Measurements from ENCODE around the gene PSMD14. TPM values are rescaled to one million over a fixed set of nuclear protein-coding genes. Genes with fewer than 3 reads are reported as not detected.

Gene PSMD14
- total RNA-seq, 2 experiments from 2014 or later: 68.3 to 72.2 TPM

GRCh38 chr2:161416708-161417437 lies 108.6 kb downstream of the PSMD14 start:
- Mint-ChIP-seq H3K4me3 (peak overlapping the region; percentile 57), H3K27ac (no peak overlapping the region), H3K36me3 (ENCODE audit: low read depth) (peaks cover 8% of the 10 kb centered on the region), H3K4me1 (ENCODE audit: low read depth) (peaks cover 49% of the 10 kb centered on the region), H3K9me3 (ENCODE audit: insufficient read depth) (no peaks in the 10 kb centered on the region), H3K27me3 (ENCODE audit: low read depth) (peaks cover 71% of the 10 kb centered on the region)
- peak; percentile 24 for DNase-seq
- ChIA-PET CTCF (interaction anchor here (0.7 to 1.1 kb wide), 2 partner anchors 194 to 300 kb away, joined by 3 to 4 read pairs; no protein-coding TSS in a partner anchor), POLR2A (no interaction called here)
- ATAC-seq: peak; percentile 16

DNA sequence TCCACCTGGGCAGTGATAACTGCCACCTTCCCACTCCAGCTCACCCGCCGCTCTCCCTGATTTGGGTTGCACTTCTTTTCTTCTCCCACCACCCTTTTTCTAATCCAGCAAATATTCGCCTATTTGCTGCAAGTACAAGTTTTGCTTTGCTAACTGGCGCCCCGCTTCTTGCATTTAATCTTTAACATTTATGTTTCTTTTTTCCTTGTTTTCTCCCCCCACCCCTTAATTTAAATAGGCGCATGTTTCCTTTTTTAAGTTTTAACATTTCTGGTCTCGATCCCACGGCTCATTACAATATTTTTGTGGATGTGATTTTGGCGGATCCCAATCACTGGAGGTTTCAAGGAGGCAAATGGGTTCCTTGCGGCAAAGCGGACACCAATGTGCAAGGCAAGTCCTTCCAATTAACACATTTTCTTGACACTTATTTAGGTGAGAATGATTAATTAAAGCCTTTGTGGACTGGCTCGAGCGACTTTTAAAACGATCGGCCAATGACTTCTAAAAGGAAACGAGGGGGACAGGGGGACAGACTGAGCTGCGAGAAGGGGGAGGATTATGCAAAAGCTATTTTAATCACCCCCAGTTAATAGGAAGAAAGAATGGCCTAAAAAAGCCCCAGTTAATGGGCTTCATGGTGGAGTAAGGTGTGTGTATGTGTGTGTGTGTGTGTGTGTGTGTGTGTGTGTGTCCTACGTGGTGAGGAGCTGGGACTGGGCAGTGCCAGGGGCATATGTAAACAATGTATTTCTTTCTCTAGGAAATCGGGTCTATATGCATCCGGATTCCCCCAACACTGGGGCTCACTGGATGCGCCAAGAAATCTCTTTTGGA lies 109.4 kb downstream of the PSMD14 start:
- ChIA-PET CTCF (no interaction called here), POLR2A (no interaction called here)
- H3K4me3 Mint-ChIP-seq: peak overlapping the region; percentile 57
- peaks cover 52% of the 10 kb centered on the region for H3K4me1 Mint-ChIP-seq (ENCODE audit: low read depth)
- H3K9me3 Mint-ChIP-seq (ENCODE audit: insufficient read depth): no peaks in the 10 kb centered on the region
- peaks cover 79% of the 10 kb centered on the region for H3K27me3 Mint-ChIP-seq (ENCODE audit: low read depth)
- H3K36me3 Mint-ChIP-seq (ENCODE audit: low read depth): peaks cover 7% of the 10 kb centered on the region
- ATAC-seq: no peak
- no peak overlapping the region for H3K27ac Mint-ChIP-seq
- no peak for DNase-seq

GRCh38 chr2:161418275-161418714 lies 110.1 kb downstream of the PSMD14 start:
- ChIA-PET CTCF (no interaction called here), POLR2A (no interaction called here)
- H3K27me3 Mint-ChIP-seq (ENCODE audit: low read depth): peaks cover 85% of the 10 kb centered on the region
- ATAC-seq: no peak
- no peak overlapping the region for H3K27ac Mint-ChIP-seq
- peaks cover 3% of the 10 kb centered on the region for H3K36me3 Mint-ChIP-seq (ENCODE audit: low read depth)
- H3K4me1 Mint-ChIP-seq (ENCODE audit: low read depth): peaks cover 59% of the 10 kb centered on the region
- no peak for DNase-seq
- H3K4me3 Mint-ChIP-seq: peak overlapping the region; percentile 4
- no peaks in the 10 kb centered on the region for H3K9me3 Mint-ChIP-seq (ENCODE audit: insufficient read depth)

GRCh38 chr2:161418715-161419637 lies 110.8 kb downstream of the PSMD14 start:
- H3K27ac Mint-ChIP-seq: no peak overlapping the region
- ATAC-seq: no peak
- peaks cover 56% of the 10 kb centered on the region for H3K4me1 Mint-ChIP-seq (ENCODE audit: low read depth)
- no peaks in the 10 kb centered on the region for H3K36me3 Mint-ChIP-seq (ENCODE audit: low read depth)
- peak; percentile 28 for DNase-seq
- POLR2A ChIA-PET: no interaction called here
- CTCF ChIA-PET: no interaction called here
- H3K4me3 Mint-ChIP-seq: peak overlapping the region; percentile 67
- peaks cover 84% of the 10 kb centered on the region for H3K27me3 Mint-ChIP-seq (ENCODE audit: low read depth)
- no peaks in the 10 kb centered on the region for H3K9me3 Mint-ChIP-seq (ENCODE audit: insufficient read depth)

GRCh38 chr2:161419638-161420190 lies 111.5 kb downstream of the PSMD14 start:
- H3K4me1 Mint-ChIP-seq (ENCODE audit: low read depth): peaks cover 62% of the 10 kb centered on the region
- ChIA-PET POLR2A (no interaction called here), CTCF (no interaction called here)
- no peaks in the 10 kb centered on the region for H3K9me3 Mint-ChIP-seq (ENCODE audit: insufficient read depth)
- H3K4me3 Mint-ChIP-seq: no peak overlapping the region
- H3K36me3 Mint-ChIP-seq (ENCODE audit: low read depth): peaks cover 6% of the 10 kb centered on the region
- ATAC-seq (no peak), DNase-seq (no peak)
- H3K27ac Mint-ChIP-seq: no peak overlapping the region
- peaks cover 91% of the 10 kb centered on the region for H3K27me3 Mint-ChIP-seq (ENCODE audit: low read depth)

- Mint-ChIP-seq H3K9me3 (ENCODE audit: insufficient read depth) (no peaks in the 10 kb centered on the region), H3K4me1 (ENCODE audit: low read depth) (peaks cover 60% of the 10 kb centered on the region), H3K4me3 (no peak overlapping the region), H3K36me3 (ENCODE audit: low read depth) (peaks cover 8% of the 10 kb centered on the region), H3K27me3 (ENCODE audit: low read depth) (peaks cover 93% of the 10 kb centered on the region), H3K27ac (no peak overlapping the region)
- DNase-seq (no peak), ATAC-seq (no peak)
- CTCF ChIA-PET: no interaction called here
- POLR2A ChIA-PET: interaction anchor here (0.7 kb wide), 1 partner anchor 20 kb away, joined by 3 read pairs; no protein-coding TSS in a partner anchor
These were observed 112.3 kb downstream of the PSMD14 start for GRCh38 chr2:161420406-161421074.

- Mint-ChIP-seq H3K36me3 (ENCODE audit: low read depth) (peaks cover 8% of the 10 kb centered on the region), H3K27me3 (ENCODE audit: low read depth) (peaks cover 92% of the 10 kb centered on the region), H3K4me3 (no peak overlapping the region), H3K4me1 (ENCODE audit: low read depth) (peaks cover 55% of the 10 kb centered on the region), H3K27ac (no peak overlapping the region), H3K9me3 (ENCODE audit: insufficient read depth) (no peaks in the 10 kb centered on the region)
- DNase-seq (no peak), ATAC-seq (no peak)
- ChIA-PET POLR2A (interaction anchor here (1.2 kb wide), 1 partner anchor 114 kb away, joined by 3 read pairs; the partner anchor contains the start of gene PSMD14), CTCF (interaction anchor here (1.5 kb wide), 1 partner anchor 148 kb away, joined by 4 read pairs; no protein-coding TSS in a partner anchor)
These were observed 113.5 kb downstream of the PSMD14 start for GRCh38 chr2:161421686-161422085.

DNA sequence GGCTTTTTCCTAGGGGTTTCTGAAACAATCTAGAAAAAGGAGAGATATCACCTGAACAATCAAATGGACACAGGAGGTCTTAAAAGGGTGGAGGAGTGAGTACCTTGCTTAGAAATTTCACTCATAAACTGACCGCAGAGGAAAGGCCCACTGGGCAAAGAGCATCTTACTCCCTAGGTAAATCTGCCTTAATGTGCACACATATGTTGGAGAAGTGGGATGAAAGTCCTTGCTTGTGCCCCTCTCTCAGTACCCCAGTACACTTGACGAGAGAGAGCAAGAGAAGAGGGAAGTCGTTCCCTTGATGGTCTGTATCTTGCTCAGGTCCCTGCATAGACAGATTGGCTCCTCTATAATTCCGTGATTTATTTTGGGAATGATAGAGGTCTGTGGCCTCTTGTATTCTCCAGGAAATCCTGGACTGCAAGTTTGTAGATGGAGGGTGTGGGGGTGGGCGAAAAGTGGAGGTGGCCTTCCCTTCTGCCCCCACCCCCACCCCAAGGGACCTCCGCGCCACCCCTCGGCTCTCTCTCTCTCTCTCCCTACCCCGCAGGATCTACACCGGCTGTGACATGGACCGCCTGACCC lies 114.7 kb downstream of the PSMD14 start:
- Mint-ChIP-seq H3K4me1 (ENCODE audit: low read depth) (peaks cover 51% of the 10 kb centered on the region), H3K4me3 (peak overlapping the region; percentile 60), H3K9me3 (ENCODE audit: insufficient read depth) (no peaks in the 10 kb centered on the region), H3K27me3 (ENCODE audit: low read depth) (peaks cover 90% of the 10 kb centered on the region), H3K36me3 (ENCODE audit: low read depth) (peaks cover 13% of the 10 kb centered on the region), H3K27ac (peak overlapping the region; percentile 55)
- POLR2A ChIA-PET: no interaction called here
- ATAC-seq: no peak
- no peak for DNase-seq
- CTCF ChIA-PET: interaction anchor here (1.5 kb wide), 1 partner anchor 149 kb away, joined by 4 read pairs; no protein-coding TSS in a partner anchor

DNA sequence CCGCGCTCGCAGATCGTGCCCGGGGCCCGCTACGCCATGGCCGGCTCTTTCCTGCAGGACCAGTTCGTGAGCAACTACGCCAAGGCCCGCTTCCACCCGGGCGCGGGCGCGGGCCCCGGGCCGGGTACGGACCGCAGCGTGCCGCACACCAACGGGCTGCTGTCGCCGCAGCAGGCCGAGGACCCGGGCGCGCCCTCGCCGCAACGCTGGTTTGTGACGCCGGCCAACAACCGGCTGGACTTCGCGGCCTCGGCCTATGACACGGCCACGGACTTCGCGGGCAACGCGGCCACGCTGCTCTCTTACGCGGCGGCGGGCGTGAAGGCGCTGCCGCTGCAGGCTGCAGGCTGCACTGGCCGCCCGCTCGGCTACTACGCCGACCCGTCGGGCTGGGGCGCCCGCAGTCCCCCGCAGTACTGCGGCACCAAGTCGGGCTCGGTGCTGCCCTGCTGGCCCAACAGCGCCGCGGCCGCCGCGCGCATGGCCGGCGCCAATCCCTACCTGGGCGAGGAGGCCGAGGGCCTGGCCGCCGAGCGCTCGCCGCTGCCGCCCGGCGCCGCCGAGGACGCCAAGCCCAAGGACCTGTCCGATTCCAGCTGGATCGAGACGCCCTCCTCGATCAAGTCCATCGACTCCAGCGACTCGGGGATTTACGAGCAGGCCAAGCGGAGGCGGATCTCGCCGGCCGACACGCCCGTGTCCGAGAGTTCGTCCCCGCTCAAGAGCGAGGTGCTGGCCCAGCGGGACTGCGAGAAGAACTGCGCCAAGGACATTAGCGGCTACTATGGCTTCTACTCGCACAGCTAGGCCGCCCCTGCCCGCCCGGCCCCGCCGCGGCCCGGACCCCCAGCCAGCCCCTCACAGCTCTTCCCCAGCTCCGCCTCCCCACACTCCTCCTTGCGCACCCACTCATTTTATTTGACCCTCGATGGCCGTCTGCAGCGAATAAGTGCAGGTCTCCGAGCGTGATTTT lies 115.5 kb downstream of the PSMD14 start:
- peaks cover 46% of the 10 kb centered on the region for H3K4me1 Mint-ChIP-seq (ENCODE audit: low read depth)

GRCh38 chr2:161424394-161424769 lies 116.2 kb downstream of the PSMD14 start:
- peaks cover 89% of the 10 kb centered on the region for H3K27me3 Mint-ChIP-seq (ENCODE audit: low read depth)
- ATAC-seq (no peak), DNase-seq (no peak)
- H3K27ac Mint-ChIP-seq: peak overlapping the region; percentile 70
- ChIA-PET CTCF (no interaction called here), POLR2A (interaction anchor here (0.6 kb wide), 1 partner anchor 181 kb away, joined by 3 read pairs; no protein-coding TSS in a partner anchor)
- peaks cover 13% of the 10 kb centered on the region for H3K36me3 Mint-ChIP-seq (ENCODE audit: low read depth)
- H3K4me3 Mint-ChIP-seq: peak overlapping the region; percentile 37
- H3K4me1 Mint-ChIP-seq (ENCODE audit: low read depth): peaks cover 40% of the 10 kb centered on the region
- no peaks in the 10 kb centered on the region for H3K9me3 Mint-ChIP-seq (ENCODE audit: insufficient read depth)

More for the DNA sequence above, 115.5 kb downstream of the PSMD14 start:
- ATAC-seq (peak; percentile 36), DNase-seq (no peak)
- H3K36me3 Mint-ChIP-seq (ENCODE audit: low read depth): peaks cover 13% of the 10 kb centered on the region
- peak overlapping the region; percentile 60 for H3K4me3 Mint-ChIP-seq
- ChIA-PET CTCF (no interaction called here), POLR2A (no interaction called here)
- peak overlapping the region; percentile 70 for H3K27ac Mint-ChIP-seq
- H3K9me3 Mint-ChIP-seq (ENCODE audit: insufficient read depth): no peaks in the 10 kb centered on the region
- peaks cover 89% of the 10 kb centered on the region for H3K27me3 Mint-ChIP-seq (ENCODE audit: low read depth)

Data from activated CD8-positive, alpha-beta T cell treated with anti-CD3 and anti-CD28 coated beads, Interleukin-2, amount 10 ng/mL, durations not matched to agents 7 days and 5 days (primary cell).